Astrocyte (in vitro differentiated cells and primary cell): ENCODE measurements around the gene ALPK3.

Source experiments
- EZH2 ChIP-seq: IDR thresholded peaks from 2 replicates; pipeline ENCODE4 v1.6.1; 2012; ENCODE audit warnings: mild to moderate bottlenecking, low read length, inconsistent platforms; ENCODE audit not compliant: insufficient read depth
- TF ChIP-seq, protein P1 (sequence below): IDR thresholded peaks from 2 replicates; pipeline ENCODE4 v1.5.1; 2011; ENCODE audit warnings: low read depth, mild to moderate bottlenecking, inconsistent platforms, low read length, moderate library complexity; ENCODE audit not compliant: insufficient read depth

DNA sequence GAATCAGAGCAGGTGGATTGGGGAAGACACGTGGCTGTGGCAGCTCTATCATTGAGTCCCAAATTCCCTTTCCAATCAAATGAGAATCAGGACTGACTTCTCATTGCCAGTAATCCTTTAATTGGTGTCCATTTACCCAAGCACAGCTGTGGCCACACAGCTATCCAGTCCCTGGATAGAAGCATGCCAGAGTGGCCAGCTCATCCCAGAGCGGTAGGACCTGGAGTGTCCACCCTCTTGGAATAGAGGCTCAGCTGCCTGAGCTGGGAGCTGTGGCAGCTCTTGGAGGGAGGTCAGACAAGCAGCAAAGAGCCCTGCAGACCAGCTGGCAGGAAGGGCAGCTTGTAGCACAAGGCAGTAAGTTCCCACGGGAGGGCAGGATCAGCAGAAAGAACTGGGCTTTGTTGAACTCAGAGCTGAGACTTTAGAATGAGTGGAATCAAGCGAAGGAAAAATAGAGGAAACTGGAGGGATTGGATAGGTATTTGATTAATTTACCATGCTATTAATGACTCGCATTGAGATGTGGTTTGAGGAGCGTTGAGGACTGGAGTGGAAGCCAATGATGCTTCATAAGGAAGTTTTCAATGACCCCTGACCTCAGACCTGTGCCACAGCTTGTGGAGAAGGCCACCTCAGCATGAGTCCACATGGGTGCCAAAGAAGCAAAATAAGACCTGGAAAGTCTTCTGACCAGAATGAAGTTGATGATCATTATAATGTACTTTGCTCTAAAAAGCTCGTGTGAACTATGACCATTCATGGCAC lies 6.9 kb upstream of the ALPK3 start:
- TF ChIP-seq, protein P1, sequence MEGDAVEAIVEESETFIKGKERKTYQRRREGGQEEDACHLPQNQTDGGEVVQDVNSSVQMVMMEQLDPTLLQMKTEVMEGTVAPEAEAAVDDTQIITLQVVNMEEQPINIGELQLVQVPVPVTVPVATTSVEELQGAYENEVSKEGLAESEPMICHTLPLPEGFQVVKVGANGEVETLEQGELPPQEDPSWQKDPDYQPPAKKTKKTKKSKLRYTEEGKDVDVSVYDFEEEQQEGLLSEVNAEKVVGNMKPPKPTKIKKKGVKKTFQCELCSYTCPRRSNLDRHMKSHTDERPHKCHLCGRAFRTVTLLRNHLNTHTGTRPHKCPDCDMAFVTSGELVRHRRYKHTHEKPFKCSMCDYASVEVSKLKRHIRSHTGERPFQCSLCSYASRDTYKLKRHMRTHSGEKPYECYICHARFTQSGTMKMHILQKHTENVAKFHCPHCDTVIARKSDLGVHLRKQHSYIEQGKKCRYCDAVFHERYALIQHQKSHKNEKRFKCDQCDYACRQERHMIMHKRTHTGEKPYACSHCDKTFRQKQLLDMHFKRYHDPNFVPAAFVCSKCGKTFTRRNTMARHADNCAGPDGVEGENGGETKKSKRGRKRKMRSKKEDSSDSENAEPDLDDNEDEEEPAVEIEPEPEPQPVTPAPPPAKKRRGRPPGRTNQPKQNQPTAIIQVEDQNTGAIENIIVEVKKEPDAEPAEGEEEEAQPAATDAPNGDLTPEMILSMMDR, result no peak
- no peak for TF ChIP-seq EZH2
